GM18526 (cell line): ENCODE data around the gene IL22RA1.

Experiments used
- POLR2A ChIP-seq: IDR thresholded peaks from 3 replicates; pipeline ENCODE4 v1.6.1; 2011; ENCODE audit not compliant: insufficient read length; ENCODE audit errors: extremely low read depth

IL22RA1 gene

DNA sequence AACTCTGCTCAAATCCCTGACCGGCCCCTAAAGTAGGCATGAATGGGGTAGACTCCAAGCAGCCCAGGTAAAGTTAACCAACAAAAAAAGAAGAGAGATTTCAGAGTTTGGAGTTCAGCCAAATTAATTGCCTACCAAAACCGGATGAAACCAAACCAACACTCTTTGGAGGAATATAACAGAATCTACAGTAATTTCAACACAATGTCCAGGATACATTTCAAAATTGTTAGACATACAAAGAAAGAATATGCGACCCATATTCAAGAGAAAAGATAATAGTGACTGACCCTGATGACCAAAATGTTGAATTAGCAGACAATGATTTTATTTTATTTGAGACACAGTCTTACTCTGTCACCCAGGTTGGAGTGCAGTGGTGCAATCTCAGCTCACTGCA, 12.6 kb downstream of the IL22RA1 start:
- no peak for TF ChIP-seq POLR2A

DNA sequence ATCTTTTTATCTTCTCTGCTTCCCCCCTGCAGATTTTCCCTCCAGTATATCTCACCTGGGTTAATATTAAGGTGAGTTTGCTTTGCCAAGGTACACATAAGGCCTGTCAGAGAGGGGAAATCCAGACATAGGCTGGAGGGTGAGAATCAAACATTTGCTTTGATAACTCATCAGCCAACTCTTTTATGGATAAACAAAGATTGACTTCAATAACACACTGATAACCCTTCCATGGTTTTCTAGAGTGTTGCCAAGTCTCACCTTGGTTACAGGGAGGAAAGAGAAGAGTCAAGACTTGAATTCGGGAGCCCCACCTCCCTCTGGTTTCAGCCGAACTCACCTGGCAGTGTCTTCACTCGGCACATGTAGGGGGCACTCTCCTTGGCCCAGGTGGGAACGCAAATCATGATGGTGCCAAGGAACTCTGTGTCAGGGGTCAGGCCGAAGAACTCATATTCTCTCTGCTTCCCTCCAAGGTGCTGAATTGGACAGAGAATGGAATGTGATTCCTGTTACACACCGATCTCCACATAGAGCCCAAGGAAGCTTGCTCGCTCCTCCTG, 15.1 kb downstream of the IL22RA1 start:
- no peak for TF ChIP-seq POLR2A

DNA sequence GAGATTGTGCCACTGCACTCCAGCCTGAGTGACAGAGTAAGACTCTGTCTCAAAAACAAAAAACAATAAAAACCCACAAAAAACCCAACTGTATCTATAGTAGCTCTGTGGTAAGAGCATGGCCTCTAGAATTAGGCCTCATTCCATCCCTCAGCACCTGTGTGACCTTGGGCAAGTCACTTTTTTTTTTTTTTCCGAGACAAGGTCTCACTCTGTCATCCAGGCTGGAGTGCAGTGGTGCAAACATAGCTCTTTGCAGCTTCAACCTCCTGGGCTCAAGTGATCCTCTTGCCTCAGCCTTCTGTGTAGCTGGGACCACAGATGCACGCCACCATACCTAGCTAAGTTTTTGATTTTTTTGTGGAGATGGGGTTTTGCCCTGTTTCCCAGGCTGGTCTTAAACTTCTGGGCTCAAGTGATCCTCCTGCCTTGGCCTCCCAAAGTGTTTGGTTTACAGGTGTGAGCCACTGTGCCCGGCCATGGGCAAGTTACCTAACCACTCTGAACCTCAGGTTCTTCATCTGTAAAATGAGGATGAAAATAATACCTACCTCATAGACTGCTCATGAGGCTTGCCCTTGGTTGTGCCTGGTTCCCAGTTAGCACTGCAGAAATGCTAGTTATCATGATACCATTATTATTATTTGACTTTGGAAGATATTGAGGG, 15.7 kb downstream of the IL22RA1 start:
- TF ChIP-seq POLR2A, result no peak

DNA sequence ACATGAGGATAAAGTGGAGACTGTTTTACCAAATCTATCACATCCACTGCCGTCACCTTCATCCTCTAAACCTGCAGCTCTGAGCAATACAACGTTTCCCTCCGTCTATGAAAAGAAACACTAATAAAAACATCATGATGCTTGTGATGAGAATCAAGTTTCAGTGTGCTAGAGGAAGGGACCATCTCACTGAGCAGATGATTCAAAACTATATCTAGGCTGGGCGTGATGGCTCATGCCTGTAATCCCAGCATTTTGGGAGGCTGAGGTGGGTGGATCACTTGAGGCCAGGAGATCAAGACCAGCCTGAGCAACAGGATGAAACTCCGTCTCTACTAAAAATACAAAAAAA, 16.3 kb downstream of the IL22RA1 start:
- TF ChIP-seq POLR2A, result no peak

DNA sequence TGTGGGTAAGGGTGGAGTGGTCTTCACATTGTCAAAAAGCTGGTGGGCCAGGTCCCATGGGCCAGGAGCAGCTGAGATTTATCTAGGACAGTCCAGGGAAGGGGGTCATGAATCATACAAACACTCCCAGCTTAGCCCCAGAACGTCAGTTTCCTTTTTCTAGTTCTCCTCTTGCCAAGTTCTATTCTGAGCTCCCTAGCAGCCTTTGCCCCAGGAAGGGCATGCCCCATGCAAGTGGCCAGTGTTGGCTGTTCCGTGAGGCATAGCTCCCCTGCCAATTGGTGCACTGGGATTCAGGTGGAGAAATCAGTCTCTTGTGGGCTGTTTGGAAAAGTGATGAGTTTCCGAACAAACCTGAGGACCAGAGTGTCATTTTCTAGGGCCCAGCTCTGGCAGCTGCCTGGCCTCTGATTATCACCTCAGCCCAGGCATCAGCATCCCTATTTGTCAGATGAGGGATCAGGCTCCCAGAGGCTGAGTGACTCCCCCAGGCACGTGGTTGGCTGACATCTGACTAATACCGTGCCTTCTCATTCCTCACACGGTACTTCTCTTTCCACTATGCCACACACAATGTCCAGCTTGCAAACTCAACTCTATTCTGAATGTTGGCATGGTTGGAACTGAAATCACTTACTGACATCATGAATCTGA, 16.8 kb downstream of the IL22RA1 start:
- TF ChIP-seq POLR2A, result no peak

DNA sequence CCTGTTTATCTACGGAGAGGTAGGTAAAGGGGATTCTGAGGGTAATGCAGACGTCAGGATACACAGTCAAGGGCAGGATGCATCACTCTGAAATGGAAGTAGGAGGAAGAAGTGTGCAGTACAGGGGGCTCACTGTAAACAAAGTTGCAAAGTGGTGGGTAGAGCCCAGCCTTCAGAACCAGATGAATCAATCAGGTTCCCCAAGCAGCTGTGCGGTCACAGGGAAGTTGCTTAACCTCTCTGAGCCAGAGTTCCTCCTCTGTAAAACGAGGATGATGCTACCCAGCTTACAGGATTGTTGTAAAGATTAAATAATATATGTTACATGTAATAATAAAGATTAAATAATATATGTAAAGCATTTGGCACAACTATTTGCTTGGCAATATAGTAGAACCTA, 17.5 kb downstream of the IL22RA1 start:
- TF ChIP-seq POLR2A, result no peak

DNA sequence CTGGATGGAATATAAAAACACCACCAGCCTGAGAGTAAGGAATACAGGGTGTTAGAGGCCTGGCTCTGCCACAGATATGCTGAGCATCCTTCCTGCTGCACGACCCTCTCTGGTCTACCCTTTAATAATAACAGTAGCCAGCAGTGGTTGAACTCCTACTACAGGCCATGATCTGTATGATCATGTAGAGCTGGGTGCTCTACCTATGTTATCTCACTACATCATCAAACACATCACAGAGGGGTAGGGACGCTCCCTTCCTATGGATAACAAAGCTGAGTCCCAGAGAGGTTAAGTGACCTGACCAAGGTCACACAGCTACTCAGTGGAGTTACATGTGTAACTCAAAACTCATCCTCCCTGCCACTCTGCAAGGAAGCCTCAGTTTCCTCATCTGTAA, 18.0 kb downstream of the IL22RA1 start:
- TF ChIP-seq POLR2A, result no peak

DNA sequence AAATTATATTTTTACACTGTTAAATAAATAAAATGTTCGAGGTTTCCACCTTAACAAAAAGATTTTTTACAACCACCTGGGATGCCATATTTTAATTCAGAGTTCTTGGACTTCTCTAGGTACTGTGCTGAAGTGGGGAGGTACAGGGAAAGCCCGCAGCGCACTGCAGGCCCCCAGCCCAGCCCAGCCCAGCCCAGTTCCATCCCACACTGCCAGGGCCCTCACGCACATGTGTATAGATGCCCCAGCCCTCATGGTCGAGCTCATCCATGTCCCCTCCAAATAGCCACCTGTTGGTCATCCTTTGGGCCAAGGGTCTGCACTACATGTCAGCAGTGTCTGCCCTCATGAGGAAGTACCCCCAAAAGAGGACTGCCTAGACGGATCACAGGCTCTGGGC, 19.3 kb downstream of the IL22RA1 start:
- no peak for TF ChIP-seq POLR2A

DNA sequence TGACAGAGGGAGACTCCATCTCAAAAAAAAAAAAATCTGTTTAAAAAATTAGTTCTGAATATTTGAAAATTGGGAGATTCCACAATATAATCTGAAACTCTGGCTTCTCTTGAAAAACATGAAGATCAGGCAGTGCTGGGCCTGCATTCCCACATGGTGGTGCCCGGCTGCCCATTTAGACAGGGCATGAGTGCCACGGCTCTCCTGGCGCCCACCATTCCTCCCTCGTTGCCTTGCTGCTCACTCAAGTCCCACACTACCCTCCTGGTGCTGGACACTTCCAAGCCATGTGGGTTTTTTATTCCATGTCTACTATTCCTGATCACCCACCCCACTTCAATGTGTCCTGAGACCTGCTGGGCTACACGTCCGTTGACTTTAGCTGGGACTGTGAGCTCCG, 20.2 kb downstream of the IL22RA1 start:
- TF ChIP-seq POLR2A, result no peak

DNA sequence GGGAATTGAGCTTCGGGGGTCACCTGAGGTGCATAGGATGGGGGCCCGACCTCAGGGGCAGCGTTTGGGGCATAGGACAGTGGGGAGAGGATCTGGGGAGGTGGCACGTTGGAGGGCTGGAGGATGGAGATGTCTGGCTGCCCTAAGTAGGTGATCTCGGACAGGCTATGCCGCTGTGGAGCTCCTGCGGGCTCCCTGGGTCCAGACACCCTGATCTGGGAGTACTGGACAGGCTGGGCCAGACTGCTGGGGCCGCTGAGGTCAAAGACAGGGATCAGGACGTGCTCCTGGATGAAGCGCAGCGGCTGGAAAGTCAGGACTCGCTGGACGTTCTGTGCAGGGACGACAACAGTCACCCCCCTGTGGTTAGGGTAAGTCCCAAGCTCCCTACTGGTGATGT, 21.5 kb downstream of the IL22RA1 start:
- no peak for TF ChIP-seq POLR2A

DNA sequence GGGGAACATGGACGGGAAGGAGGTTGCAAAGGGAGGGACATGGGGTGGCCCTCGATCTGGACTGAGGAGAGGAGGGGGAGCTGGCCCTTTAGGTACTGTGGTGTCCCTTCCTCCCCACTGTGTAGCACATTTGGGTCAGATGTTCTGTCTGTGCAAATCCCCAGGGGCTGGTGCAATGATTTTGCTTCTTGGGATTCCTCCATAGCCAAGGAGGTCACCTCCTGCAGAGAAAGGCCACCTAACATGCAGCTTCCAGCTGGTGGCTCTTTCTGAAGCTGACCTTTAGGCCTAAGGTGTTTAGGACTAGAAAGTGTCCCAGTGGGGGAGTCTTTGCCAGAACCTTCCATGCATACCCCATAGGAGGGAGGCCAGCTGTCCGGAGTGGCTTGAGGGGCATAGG, 22.0 kb downstream of the IL22RA1 start:
- TF ChIP-seq POLR2A, result no peak

DNA sequence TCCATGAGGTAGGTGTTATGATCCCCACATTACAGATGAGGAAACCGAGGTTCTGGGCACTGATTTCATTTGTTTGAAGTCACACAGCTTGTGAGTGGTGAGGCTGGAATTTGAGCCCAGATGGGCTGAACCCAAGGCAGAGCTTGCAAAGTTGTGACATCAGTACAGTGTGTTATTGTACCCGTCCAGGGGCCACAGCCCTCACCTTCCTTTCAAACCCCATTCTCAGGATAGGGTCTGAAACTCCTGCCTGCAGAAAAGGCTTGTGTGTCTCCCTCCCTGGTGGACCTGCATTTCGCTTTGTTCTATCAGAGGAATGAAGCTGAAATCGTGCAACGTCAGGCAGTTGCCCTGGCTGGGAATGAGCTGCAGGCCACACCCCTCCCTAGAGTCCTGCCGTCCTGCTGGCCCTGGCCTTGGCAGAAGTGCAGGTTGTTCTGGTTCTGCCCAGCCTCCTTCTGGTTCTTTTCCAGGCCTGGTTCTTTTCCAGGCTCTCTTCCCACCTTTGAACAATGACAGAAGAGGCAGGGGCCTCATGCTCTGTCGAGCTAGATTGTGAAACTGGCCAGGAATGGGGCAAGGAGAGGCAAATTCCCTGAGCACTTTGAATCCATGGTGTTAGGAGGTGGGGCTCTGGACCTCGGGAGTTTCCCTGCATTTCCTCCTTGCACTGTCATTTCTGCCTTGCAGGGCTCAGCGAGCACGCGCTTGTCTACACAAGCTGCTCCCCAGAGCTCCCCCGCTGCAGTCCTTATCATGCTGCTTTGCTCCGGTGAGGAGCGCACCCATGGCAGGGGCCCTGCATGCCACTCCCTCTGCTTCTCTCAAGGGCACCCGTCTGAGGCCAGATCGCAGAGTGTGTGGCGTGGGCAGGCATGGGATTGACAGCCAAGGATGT, 22.8 kb downstream of the IL22RA1 start:
- no peak for TF ChIP-seq POLR2A

DNA sequence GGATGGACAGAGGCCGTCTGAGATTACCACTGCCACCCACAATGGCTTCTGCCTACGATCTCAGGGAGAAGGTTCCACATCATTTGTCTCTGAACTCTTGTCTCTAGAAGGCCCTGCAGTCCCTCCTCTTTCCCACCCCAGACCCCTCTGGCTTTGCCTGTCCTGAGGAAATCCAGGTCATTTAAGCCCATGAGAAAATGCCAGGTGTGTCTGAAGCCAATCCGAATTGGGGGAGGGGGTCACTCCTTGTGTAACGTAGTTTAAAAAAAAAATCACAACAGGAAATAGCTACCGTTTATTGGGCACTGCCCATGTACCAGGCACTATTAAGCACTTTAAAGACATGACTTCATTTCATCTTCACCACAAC, 23.5 kb downstream of the IL22RA1 start:
- no peak for TF ChIP-seq POLR2A

DNA sequence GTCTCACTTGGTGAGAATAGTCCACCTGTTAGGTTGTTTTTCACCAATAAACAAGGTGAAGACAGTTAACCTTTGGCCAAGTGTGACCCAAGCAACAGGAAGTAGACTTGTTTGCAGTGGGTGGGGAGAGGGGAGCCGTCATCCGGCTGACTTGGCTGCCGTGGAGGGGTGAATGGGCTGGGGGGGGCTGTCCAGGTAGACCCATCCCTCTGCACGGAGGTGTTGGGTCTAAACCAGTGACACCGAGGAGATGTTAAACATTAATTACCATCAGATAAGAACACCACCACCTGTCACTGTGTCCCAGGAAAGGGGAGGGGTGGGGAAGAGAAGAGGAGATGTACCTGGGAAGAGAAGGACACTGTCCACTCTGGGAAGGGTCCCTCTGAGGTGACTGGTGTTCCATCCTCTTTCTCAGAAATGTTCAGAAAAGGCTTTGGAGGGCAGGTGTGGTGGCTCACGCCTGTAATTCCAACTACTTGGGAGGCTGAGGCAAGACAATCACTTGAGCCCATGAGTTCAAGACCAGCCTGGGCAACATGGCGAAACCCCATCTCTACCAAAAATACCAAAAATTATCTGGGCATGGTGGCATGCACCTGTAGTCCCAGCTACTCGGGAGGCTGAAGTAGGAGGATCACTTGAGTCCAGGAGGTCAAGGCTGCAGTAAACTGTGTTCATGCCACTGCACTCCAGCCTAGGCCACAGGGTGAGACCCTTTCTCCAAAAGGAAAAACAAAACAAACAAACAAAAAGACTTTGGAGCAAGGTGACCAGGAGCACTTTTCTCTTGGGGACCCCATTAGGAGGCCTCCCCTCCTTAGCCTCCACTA, 24.3 kb downstream of the IL22RA1 start:
- TF ChIP-seq POLR2A, result no peak
